ACC112 (cell line): ENCODE results near the gene RABGGTB.
"Not testable (repeated sequence)": the region's sequence is repeated elsewhere in the genome, so short reads cannot be mapped to it uniquely, and the experiment has no call there.

Source experiments
- H2AFZ ChIP-seq: fragments of 200-600 bp; sonication (generic); one replicate; pipeline ENCODE4 v1.6.0; 2017; ENCODE audit warnings: antibody characterized with exemption, low read length; ENCODE audit not compliant: unreplicated experiment
- H3K27ac ChIP-seq: fragments of 200-600 bp; sonication (generic); 2 replicates; pipeline ENCODE4 v1.5.1; 2014; ENCODE audit warnings: low read depth, mild to moderate bottlenecking, antibody characterized with exemption, low read length, moderate library complexity
- H3K27me3 ChIP-seq: fragments of 200-600 bp; sonication (generic); 2 replicates; pipeline ENCODE4 v1.6.1; 2014; ENCODE audit warnings: mild to moderate bottlenecking, antibody characterized with exemption, low read length, moderate library complexity, mixed read lengths; ENCODE audit not compliant: insufficient read depth
- H3K36me3 ChIP-seq: fragments of 200-600 bp; sonication (generic); 2 replicates; pipeline ENCODE4 v1.6.1; 2016; ENCODE audit warnings: mild to moderate bottlenecking, antibody characterized with exemption, low read length, moderate library complexity, mixed read lengths; ENCODE audit not compliant: insufficient read depth
- H3K4me1 ChIP-seq: fragments of 200-600 bp; sonication (generic); one replicate; pipeline ENCODE4 v1.6.1; 2016; ENCODE audit warnings: low read length, mixed read lengths; ENCODE audit not compliant: insufficient read depth, unreplicated experiment, control insufficient read depth
- H3K4me3 ChIP-seq: fragments of 200-600 bp; sonication (generic); 2 replicates; pipeline ENCODE4 v1.5.1; 2014; ENCODE audit warnings: mild to moderate bottlenecking, low read depth, low read length
- H3K79me2 ChIP-seq: fragments of 200-600 bp; sonication (generic); one replicate; pipeline ENCODE4 v1.6.0; 2016; ENCODE audit warnings: low read length; ENCODE audit not compliant: control insufficient read depth, unreplicated experiment, insufficient read depth

The RABGGTB gene

DNA sequence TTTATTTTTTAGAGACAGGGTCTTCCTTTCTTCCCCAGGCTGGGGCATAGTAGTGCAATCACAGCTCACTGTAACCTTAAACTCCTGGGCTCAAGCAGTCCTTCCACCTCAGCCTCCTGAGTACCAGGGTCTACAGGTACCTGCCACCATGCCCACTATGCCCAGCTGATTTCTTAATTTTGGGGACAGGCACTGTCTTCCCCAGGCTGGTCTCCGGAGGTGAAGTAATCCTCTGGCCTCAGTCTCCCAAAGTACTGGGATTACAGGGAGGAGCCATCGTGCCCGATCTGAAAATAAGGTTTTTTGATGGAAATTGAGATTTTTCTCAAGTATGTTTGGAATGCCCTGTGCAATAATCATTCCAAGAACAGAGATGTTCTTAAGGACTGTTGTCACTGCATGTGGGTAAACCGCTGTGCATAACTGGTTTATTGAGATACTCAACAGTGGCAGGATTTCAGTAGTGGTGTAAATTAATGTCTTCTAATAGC is 9.7 kb downstream of the RABGGTB start:
- Histone ChIP-seq H3K79me2 (peaks cover 14% of the 10 kb centered on the region), H3K4me1 (peaks cover 8% of the 10 kb centered on the region), H3K36me3 (peaks cover 45% of the 10 kb centered on the region), H3K27me3 (no peaks in the 10 kb centered on the region), H3K4me3 (no peak overlapping the region), H3K27ac (no peak overlapping the region), H2AFZ (no peak overlapping the region)

DNA sequence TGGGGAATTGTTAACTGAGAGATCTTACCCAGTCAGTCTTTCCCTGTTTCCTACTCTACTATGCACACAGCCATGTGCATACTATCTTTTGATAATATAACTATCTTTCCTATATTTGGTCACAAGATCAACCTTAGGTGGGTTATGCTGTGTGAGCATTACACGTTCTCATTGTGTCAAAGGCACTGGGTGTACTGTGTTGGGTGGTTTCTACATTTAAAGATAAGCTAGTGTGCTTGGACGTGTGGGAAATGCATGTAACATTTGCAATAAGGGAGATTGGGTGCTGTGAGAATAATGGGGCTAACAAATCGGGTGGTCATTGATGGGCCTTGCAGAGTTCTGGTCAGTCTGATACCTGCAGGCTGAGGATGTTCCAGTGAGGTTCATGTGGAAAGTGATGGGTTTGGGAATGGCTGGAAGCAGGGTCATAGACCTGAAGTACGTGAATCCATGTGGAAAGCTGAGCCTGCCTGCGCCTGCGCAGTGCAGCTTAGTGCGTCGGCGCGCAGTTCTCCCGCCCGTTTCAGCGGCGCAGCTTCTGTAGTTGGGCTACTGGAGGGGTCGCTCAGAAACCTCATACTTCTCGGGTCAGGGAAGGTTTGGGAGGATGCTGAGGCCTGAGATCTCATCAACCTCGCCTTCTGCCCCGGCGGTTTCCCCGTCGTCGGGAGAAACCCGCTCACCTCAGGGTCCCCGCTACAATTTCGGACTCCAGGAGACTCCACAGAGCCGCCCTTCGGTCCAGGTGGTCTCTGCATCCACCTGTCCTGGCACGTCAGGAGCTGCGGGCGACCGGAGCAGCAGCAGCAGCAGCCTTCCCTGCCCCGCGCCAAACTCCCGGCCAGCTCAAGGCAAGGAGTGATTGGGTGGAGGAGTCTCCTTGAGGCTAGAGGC is 10.6 kb downstream of the RABGGTB start, which contains the start of gene MSH4:
MSH4 (plus strand) TSS at position 507 of the 897 bp plus-strand sequence; CDS start at position 611, 104 bp downstream.
- Histone ChIP-seq H3K36me3 (peaks cover 41% of the 10 kb centered on the region), H3K4me3 (no peak within 1 kb of the TSS), H3K27me3 (no peaks in the 10 kb centered on the region), H3K79me2 (peaks cover 6% of the 10 kb centered on the region), H3K27ac (no peak within 1 kb of the TSS), H3K4me1 (no peaks in the 10 kb centered on the region), H2AFZ (no peak within 1 kb of the TSS)

DNA sequence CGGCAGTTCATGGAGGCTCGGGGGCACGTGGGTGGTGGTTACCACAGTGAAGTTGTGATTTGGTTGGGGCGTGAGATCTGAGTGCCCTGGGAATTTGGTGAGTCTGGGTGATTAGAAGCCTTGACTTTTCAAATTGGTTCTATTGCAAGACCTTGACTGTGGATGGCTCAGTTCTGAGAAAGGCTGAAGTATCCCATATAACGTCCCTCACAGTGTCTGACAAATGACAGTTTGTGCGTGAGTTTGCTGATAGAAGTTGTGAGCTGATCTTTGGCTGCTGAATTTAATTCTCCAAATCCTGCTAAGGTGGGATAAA is 11.2 kb downstream of the RABGGTB start:
- Histone ChIP-seq H3K27ac (no peak overlapping the region), H3K27me3 (no peaks in the 10 kb centered on the region), H2AFZ (no peak overlapping the region), H3K79me2 (peaks cover 2% of the 10 kb centered on the region), H3K36me3 (peaks cover 34% of the 10 kb centered on the region), H3K4me1 (no peaks in the 10 kb centered on the region), H3K4me3 (no peak overlapping the region)

DNA sequence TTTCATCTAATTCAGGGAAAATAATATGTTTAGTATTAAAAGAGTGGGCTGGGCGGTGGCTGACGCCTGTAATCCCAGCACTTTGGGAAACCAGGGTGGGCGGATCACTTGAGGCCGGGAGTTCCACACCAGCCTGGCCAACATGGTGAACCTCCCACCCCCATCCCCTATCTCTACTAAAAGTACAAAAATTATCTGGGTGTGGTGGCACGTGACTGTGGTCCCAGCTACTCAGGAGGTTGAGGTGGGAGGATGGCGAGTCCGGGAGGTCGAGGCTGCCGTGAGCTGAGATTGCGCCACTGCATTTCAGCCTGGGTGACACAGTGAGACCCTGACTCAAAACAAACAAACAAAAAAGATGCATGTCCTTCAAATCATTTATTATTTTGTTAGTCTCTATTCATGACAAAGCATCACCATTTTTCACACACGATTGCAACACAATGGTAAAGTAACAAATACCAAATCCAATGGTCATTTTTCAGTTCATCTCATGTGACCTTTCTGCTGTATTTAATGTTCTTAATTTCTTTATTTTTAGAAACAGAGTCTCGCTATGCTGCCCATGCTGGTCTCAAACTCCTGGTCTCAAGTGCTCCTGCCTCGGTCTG is 11.7 kb downstream of the RABGGTB start:
- Histone ChIP-seq H3K4me1 (no peaks in the 10 kb centered on the region), H3K36me3 (peaks cover 30% of the 10 kb centered on the region), H3K4me3 (no peak overlapping the region), H2AFZ (no peak overlapping the region), H3K27ac (no peak overlapping the region), H3K27me3 (no peaks in the 10 kb centered on the region), H3K79me2 (no peaks in the 10 kb centered on the region)

DNA sequence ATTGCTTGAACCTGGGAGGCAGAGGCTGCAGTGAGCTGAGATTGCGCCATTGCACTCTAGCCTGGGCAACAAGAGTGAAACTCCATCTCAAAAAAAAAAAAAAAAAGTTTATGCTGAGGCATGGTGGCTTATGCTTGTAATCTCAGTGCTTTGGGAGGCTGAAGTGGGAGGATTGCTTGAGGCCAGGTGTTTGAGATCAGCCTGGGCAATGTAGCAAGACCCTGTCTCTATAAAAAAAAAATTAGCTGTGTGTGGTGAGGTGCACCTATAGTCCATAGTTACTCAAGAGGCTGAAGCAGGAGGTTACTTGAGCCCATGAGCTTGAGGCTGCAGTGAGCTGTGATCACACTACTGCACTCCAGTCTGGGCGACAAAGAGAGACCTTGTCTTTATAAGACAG is 15.4 kb downstream of the RABGGTB start:
- H3K27me3 ChIP-seq, H3K4me1 ChIP-seq, H3K79me2 ChIP-seq, H3K27ac ChIP-seq, H3K36me3 ChIP-seq, H3K4me3 ChIP-seq, H2AFZ ChIP-seq: not testable (repeated sequence)

DNA sequence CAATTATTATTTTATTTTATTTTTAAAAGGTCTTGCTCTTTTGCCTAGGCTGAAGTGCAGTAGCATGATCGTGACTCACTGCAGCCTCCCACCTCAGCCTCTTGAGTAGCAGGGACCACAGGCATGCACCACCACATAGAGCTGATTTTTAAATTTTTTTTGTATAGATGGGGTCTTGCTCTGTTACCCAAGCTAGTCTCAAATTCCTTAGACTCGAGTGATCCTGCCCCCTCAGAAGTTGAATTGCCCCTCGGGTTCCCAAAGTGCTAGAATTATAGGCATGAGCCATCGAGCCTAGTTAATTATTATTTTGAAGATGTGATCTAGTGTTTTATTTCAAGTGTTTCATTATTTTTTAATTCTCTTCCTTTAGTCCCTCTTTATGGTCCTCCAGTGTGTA is 22.9 kb downstream of the RABGGTB start:
- Histone ChIP-seq H3K4me1 (peaks cover 11% of the 10 kb centered on the region), H3K27me3 (no peaks in the 10 kb centered on the region), H2AFZ (no peak overlapping the region), H3K4me3 (no peak overlapping the region), H3K79me2 (no peaks in the 10 kb centered on the region), H3K36me3 (no peaks in the 10 kb centered on the region), H3K27ac (no peak overlapping the region)

DNA sequence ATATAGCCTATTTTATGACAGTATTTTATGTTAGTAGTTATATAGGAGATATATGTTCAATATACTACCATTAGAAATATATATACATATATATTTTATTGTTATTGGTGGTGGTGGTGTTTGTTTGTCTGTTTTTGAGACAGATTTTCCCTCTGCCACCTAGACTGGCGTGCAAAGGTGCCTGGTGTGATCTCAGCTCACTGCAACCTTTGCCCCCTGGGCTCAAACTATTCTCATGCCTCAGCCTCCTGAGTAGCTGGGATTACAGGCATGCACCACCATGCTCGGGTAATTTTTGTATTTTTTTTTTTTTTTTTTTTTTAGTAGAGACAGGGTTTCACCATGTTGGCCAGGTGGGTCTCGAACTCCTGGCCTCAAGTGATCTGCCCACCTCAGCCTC is 24.1 kb downstream of the RABGGTB start:
- peaks cover 11% of the 10 kb centered on the region for H3K4me1 ChIP-seq
- not testable (repeated sequence) for H3K27me3 ChIP-seq, H3K36me3 ChIP-seq, H3K4me3 ChIP-seq, H3K27ac ChIP-seq, H3K79me2 ChIP-seq, H2AFZ ChIP-seq

DNA sequence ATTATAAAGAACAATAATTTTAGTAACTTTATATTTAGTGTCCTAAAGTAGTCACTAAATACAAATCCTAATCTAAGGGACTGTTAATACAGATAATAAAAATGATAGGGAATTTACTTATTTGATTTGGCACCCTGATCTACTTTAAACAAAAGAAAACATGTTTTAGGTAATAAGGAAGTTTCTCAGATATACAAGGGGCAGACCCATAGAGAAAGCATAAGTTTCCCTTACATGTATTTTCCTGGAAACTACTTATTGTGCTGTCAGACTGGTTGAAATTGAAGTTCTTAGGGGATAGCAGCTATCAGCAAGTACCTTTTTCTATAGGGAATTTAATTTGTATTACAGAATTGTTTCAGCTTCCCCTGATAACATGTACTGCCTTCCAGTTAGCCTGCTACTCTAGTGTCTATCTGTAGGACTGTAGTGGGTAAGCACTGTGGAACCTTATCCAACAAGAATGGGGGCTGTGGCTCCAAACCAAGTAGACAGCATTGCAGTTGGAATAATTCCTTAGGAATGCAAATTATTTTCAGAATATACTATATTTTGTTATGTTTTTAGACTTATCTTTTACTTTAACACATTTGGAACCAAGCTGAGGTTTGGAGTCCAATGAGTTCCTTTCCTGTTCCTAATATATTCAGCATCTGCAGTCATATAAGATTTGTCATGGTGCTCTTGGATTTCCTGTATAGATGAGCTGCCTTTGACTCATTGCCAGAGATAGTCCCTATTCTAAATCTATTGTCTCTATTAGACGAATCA is 25.3 kb downstream of the RABGGTB start:
- Histone ChIP-seq H2AFZ (peak overlapping the region; percentile 11), H3K27ac (peak overlapping the region; percentile 5; the same call in 1 of the 2 replicates), H3K27me3 (no peaks in the 10 kb centered on the region), H3K36me3 (no peaks in the 10 kb centered on the region), H3K4me3 (no peak overlapping the region), H3K79me2 (no peaks in the 10 kb centered on the region), H3K4me1 (peaks cover 11% of the 10 kb centered on the region)

DNA sequence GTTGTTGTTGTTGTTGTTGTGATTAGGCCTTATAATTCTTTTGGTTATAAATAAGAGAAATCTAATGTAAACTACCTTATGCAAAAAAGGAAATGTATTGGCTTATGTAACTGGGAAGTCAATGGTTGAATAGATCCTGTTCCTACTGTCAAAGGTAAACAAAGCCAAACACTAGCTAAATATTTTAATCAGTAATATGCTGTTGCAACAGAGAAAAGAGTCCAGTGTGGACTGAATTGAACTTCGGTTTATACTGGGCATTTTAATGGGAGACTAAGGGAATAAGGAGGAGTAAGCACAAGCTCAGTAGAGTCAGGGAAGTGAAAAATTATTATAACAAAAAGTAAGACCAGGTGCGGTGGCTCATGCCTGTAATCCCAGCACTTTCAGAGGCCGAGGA is 26.0 kb downstream of the RABGGTB start:
- no peaks in the 10 kb centered on the region for H3K36me3 ChIP-seq
- peaks cover 11% of the 10 kb centered on the region for H3K4me1 ChIP-seq
- H3K27ac ChIP-seq, result no peak overlapping the region
- H3K27me3 ChIP-seq, result no peaks in the 10 kb centered on the region
- peak overlapping the region; percentile 7 for H2AFZ ChIP-seq
- H3K79me2 ChIP-seq, result no peaks in the 10 kb centered on the region
- no peak overlapping the region for H3K4me3 ChIP-seq

DNA sequence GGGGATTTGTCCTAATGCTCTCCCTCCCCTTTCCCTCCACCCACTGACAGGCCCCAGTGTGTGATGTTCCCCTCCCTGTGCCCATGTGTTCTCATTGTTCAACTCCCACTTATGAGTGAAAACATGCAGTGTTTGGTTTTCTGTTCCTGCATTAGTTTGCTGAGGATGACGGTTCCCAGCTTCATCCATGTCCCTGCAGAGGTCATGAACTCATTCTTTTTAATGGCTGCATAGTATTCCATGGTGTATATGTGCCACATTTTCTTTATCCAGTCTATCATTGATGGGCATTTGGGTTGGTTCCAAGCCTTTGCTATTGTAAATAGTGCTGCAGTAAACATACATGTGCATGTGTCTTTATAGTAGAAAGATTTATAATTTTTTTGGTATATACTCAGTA is 37.5 kb downstream of the RABGGTB start:
- not testable (repeated sequence) for H3K4me1 ChIP-seq, H3K36me3 ChIP-seq, H3K27ac ChIP-seq, H2AFZ ChIP-seq, H3K4me3 ChIP-seq, H3K27me3 ChIP-seq, H3K79me2 ChIP-seq
